Fibroblast of the conjunctiva (primary cell): ENCODE results near the gene NF1.
"Not testable (repeated sequence)": the region's sequence is repeated elsewhere in the genome, so short reads cannot be mapped to it uniquely, and the experiment has no call there.

ENCODE experiments used
- DNase-seq: peaks from one replicate; pipeline ENCODE4 v3.0.0-alpha.2; 2010; ENCODE audit warnings: low read depth

The NF1 gene

DNA sequence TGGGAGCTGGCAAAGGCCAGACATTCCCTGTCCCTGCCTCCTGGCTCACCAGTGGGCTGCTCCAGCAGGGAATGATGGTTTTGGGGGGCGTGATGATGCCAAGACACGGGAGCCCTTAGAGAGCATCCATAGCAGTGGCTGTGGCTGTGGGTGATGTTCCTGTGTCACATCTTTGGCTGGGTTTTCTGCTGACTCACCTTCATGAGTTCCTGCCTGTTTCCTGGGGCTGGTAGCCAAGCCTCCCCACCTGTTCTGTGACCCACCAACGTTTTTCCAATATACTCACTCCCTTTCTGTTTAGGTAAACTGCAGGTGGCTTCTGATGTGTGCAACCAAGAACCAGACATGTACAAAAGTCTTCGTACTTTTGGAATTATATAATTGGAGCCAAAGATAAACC, 16.5 kb upstream of the NF1 start:
- no peak for DNase-seq

DNA sequence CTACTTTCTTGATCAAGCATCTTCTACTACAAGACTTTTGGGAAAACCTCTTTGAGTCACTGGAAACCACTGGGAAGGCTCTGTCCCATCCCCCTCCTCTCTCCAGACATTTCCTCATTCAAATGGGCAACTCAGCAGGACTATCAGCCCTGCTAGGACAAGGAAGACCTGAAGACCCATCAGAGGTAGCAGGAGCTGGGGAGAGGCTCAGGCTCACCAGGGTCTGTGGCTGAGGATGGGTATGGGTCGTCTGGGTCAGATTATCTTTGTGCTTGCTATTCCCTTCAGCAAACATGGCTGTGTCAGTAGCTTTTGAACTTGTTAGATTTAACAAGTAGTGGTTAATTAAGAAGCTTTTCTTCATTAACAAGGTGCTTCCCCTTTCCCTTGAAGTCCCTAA, 15.0 kb upstream of the NF1 start:
- DNase-seq: no peak

DNA sequence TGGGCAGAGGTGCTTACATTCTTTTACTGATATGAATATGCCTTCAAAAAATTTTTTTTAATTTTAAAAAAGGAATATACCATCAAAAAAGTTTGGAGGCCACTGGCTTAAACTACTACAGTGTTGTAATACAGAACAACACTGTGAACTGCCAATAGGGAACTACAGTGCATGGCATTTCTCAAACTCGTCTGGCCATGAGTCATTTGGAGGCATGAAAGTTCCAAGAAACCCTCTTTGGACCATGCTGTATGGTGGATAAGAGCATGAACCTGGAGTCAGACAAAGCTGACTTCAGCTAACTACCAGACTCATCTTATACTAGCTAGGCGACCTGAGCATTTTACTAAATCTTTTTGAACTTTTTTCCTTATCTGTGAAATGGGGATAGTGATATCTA, 9.2 kb upstream of the NF1 start:
- no peak for DNase-seq

DNA sequence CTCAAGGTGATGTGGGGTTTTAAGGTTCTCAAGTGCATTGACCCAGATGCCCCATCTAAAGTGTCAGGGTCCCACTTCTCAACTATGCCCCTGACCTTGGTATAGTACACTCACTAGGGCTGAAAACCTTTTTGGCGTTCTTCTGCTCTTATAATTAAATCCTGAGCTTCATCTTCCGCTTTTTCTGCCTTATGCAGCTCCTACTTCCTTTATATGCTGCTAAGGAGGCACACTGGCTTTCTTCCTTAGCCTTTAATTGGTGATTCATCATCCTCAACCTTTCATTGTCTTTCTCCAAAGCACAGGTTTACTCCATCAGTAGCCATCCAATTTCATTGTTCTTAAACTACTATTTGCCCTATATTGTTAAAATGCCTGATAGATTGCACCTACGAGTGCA, 5.3 kb upstream of the NF1 start:
- no peak for DNase-seq

DNA sequence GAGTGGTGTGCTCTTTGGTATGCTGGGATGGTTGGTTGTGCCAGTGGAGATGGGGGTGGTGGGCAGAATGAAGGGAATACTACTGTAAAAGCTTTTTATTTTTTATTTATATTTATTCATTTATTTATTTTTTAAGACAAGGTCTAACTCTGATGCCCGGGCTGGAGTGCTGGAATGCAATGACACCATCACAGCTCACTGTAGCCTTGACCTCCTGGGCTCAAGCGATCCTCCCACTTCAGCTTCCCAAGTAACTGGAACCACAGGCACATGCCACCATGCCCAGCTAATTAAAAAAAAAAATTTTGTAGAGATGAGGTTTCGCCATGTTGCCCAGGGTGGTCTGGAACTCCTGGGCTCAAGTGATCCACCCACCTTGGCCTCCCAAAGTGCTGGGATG, 4.1 kb upstream of the NF1 start:
- not testable (repeated sequence) for DNase-seq

DNA sequence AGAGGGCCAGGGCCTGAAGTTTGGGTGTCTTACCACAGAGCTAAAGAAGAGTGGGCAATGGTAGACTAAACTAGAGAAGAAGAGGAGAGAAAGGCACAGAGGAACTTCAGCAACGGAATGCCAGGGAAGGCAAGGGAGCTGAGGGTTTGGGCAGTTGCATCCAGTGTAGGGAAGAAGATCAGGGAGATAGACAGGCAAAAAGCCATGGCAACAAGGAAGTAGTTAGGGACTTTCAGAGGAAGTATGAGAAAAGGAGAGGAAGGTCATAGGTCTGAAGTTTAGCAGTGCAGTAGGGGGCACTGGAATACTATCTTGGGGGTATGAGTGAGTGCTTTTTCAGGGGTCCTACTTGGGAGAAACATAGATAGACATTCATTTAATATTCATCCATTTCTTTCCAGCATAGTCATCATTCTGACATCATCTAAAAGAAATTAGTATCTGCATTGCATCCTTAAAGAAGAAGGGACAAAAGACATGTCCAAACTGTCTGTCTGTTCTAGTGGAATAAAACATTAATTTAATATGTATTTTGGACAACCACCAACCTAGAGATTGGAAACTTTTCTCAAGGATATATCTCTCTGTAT, 2.2 kb upstream of the NF1 start:
- DNase-seq: no peak

DNA sequence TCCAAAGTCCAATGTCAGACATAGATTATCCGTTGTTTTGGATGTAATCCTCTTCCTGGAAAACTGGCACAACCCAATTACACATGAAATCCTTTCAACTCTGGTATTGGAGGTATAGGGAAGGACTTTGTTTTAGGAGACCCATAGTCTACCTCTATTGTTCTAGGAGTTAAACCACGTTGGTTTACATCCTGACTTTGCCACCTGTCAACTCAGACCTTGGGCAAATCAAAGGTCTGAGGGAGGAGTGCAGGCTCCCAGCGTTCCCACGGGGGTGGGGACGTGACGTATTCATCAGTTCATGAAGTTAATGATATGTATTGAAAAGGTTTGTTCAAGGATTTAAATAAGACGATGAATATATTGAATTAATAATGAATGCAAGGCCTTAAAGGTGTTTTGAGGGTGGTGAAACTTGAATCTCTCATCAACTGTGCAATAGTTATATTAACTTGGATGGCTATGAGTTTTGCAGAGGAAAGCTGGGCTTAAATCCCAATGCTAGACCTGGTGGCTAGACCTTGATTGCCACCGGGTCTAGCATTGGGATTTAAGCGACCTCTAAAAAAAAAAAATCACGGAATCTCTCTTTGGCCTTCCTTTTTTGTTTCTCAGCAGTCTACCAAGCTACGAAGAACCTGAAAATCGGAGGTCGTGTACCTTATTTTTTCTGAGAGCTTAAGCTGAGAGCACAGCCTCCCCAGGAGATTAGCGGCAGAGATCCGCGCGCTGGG, 744 bp upstream of the NF1 start:
- no peak for DNase-seq

DNA sequence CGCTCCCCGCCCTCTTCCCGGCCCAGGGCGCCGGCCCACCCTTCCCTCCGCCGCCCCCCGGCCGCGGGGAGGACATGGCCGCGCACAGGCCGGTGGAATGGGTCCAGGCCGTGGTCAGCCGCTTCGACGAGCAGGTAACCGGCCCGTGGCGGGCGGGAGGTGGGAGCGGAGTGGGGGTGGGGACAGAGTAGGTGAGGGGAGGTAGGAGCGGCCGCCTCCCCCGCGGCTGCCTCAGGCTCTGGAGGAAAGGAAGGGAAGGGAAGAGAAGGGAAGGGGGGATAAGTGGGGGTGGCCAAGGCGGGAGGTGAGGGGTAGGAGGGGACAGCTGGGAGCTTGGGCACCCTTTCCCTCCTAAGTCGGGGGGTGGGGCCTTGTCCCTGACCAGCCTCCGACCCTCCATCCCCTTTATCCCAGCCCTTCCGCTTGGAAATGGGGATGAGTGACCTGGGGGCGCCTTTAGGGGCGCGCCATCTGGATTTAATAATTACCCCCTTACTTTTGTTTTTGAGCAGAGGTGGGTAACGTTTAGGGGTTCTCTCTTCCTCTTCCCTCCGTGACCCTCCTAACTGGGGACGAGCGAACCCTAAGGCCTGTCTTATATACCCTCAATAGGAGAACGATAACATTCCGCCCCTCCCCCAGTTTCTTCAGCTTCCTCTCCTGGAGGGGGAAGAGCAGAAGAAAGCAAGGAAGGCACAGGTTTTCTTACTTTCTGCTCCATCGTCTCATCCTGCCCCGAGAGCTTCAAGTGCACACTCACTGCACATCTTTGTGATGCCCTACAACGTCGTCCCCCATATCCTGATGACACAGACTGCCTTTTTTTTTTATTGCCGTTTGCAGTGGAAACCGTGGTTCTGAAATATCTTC, 694 bp downstream of the NF1 start:
- DNase-seq: peak; percentile 5

DNA sequence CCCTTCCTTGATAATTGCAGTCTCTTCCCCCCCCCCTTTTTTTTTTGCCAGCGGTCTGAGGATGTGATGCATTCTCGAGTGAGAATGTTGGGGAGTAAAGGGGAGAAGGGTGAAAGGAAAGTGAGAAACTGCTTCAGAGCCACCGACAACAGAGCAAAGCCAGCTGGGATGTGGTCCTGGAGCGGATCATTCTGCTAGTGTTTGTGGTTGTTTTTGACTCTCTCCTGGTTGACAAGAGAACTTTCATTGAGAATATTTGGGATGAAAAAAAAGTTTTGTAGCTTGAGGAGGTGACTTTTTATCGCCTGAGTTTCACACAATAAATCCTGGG, 1.3 kb downstream of the NF1 start:
- DNase-seq: no peak

DNA sequence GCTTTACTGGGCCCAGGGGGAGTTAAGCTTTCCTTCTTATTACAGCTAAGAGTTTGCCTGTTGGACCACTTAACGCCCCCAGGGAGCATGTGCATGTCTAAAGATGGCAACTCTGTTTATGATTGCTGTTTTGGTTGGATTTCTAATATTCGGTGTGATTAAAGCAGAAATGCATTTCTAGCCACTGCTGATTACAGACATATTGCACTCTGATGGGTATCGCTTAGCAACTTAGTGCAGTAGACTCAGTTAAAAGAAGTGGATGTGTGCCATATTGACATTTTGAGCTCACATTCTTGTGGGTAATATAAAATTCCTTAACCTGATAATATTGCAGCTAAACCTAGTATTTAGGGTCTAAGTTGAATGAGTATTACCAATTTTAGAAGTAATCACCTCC, 4.2 kb downstream of the NF1 start:
- DNase-seq: peak; percentile 8

DNA sequence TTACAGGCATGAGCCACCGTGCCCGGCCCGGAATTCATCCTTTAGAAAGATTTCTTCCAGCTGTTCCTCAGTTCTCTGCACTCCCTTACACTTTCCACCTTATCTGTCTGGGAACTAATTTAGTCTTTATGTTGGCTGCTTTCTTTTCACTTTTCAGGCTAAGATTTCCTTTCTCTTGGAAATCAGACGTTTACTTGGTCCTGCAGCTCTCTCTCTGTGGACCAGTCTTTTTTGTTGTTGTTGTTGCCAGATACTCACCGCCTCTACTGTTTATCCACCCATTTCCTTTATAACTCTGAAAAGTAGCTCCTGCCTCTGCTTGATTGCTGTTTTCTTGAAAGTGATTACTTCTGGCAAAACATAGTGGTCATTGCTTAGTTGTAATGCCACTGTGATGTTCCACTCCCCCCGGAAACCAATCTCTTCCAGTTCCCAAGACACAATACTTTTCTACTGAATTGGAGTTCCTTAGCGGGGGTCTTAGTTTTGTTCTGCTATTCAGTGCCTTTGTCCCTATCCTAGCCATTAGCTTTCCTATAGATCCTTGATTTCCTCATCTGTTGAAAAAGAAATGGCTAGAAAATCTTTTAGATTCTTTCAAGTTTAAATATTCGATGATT, 6.2 kb downstream of the NF1 start:
- no peak for DNase-seq

DNA sequence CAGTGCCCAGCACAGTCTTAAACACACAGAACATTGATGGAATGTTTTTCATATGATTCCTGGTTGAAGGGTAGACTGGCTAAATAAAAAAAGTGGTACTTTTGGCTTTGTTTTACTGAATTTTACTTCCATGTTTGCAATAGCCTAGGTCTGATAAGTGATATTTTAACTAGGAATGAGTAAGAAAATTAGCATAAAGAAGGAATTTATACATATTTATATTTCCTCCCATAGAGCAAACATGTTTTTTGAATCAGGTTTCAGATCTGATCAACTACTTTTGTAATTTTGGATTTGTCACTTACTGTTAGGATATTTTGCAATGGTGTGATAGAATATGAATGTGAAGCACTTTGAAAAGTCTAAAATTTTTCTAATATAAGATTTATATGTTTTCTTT, 7.2 kb downstream of the NF1 start:
- DNase-seq: no peak

DNA sequence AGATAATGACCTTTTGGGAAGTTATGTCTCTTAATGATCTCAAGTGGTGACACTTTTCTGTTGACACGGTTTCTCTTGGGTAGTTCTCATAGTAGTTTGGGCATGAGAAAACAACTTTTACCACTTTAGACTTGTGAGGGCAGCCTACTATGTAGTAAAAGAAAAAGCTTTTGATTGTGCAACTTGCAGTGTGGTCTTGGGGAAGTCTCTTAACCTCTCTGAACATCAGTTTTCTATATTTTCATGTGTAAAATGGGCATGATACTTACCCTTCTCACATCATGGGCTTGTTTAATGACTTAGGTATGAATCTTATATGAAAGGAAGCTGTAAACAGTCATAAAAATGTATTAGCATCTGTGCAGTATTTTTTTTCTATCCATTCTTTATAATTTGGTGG, 11.2 kb downstream of the NF1 start:
- no peak for DNase-seq

DNA sequence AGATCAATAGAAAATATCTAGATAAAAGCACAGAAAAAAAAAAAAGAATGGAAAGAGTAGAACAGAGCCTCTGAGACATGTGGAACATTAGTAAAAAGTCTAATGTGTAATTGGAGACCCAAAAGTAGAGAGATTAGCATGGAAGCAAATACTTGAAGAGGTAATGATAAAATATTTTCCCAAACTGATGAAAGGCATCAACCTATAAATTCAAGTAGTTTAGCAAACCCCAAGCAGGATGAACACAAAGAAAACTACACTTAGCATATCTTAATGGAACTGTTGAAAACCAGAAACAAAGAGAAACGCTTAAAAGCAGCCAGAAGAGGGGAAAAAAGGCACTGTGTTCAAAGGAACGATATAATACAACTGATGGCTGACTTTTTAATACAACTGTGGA, 16.4 kb downstream of the NF1 start:
- no peak for DNase-seq

DNA sequence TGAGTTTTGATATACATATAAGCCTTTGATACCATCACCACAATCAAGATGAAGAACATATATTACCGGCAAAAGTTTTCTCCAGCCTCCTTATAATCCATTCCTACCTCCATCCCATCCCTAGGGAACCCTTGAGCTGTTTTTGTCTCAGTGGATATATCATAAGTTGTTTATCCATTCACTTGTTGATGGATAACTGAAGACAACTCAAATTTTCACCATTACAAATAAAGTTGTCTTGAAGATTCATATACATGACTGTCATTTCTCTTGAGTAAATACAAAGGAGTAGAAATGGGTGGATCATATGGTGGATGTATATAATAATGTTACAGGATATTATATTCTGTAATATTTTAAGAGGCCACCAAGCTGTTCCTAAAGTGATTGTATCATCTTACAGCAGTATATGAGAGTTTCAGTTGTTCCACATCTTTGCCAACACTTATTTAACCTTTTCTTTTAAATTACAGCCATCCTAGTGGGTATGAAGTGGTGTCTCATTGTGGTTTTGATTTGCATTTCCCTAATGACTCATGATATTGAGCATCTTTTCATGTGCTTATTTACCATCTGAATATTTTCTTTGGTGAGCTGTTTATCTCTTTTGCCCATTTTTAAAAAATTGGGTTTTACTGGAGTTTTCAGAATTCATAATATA, 17.4 kb downstream of the NF1 start:
- no peak for DNase-seq

DNA sequence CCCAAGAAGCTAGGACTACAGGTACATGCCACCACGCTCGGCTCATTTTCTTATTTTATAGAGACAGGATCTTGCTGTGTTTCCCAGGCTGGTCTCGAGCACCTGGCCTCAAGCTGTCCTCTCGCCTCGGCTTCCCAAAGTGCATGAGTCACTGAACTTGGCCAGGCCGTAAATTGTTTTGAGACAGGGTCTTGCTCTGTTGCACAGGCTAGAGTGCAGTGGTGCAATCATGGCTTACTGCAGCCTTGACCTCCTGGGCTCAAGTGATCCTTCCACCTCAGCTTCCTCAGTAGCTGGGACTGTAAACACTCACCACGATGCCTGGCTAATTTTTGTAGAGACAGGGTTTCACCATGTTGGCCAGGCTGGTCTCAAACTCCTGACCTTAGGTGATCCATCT, 18.6 kb downstream of the NF1 start:
- not testable (repeated sequence) for DNase-seq

DNA sequence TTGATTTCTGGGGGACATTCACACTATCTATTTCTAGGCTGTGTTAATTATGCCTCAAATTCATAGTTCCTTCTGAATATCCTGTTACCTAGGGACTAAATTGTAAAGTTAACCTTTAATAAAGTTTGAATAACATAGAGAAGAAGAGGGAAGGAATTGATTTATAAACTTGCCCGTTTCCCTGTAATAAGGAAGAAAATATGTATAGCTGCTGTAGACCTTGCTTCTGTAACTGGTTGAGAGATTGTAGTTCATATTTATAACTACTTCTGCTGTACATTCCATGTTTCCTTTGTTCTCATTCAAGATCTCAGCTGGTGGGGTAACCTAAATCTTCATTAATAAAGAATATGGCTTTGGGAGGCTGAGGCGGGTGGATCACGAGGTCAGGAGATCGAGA, 19.2 kb downstream of the NF1 start:
- no peak for DNase-seq

DNA sequence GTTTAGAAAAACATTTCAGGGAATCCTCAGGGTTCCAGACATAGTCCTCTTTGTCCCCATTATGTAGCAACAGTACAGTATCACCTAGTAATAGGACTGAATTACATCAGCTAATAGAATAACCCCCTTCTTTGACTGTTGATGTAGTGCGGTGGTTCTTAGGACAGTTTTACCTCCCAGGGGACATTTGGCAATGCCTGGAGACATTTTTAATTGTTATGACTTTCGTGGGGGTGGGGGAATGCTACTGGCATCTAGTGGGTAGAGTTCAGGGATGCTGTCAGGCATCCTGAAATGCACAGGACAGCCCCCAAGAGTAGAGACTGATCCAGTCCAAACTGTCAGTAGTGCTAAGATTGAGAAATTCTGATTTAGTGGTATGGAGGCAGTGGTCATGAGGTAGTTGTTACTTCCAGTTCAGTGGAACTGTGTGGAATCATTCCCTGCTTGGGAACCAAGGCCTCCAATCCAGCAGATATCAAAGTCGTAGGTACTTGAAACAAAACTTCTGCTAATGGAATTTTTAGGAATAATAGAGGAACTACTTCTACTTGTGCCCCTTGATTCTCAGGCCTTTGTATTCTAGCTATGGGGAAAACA, 20.3 kb downstream of the NF1 start:
- DNase-seq: no peak

DNA sequence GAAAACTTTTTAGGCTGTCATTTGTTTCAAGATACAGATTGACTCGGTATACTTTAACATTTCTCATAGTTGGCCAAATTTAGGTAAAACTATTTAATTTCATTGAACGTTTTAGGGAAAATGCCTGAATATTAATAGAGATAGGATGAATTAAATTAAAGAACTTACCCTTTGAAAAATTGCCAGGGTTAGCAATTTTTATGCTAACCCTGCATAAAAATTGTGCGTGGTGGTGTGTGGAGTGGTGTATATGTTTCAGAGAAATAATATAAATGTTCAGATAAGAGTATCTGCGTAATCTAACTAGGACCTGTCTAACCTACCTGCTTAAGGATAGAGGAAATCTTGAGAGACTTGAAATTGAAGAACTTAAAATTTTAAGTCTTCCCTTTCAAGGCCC, 21.4 kb downstream of the NF1 start:
- DNase-seq: no peak

DNA sequence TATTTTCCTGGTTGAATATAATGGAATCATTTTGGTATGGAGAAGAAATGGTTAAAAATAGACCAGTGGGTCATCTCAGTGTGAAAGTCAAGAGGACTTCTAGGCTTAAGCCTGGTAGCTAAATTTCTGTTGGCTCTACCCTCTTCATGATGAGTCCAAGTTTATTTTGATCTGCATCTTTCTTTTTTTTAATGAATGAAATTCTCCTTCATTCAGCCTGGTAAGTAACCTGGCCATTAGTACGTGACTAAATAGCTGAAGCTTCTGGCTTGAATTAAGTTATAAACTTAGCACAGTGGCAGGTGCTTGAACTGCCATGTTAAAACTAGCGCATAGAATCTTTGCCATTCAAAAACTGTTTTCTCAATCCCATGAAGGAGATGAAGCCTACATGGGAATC, 28.0 kb downstream of the NF1 start:
- DNase-seq: no peak

DNA sequence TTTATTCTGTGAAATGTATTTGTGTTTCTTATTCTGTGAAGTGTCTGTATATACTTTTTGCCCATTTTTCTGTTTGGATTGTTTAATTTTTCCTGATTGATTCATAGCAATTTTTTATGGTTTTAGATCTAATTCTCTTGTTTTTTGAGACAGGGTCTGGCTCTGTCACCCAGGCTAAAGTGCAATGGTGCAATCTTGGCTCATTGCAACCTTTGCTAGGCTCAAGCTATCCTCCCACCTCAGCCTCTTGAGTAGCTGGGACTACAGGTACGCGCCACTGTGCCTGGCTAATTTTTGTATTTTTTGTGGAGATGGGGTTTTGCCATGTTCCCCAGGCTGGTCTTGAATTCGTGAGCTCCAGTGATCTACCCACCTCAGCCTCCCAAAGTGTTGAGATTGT, 31.5 kb downstream of the NF1 start:
- DNase-seq: no peak

DNA sequence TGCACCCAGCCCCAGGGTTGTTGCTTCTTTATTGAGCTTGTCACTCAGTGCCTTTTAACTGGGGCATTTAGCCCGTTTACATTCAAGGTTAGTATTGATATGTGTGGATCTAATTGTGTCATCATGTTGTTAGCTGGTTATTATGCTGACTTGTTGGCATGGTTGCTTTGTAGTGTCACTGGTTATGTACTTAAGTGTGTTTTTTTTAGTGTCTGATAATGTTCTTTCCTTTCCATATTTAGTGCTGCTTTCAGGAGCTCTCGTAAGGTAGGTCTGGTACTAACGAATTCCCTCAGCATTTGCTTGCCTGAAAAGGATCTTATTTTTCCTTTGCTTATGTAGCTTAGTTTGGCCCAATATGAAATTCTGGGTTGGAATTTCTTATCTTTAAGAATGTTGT, 33.5 kb downstream of the NF1 start:
- no peak for DNase-seq
